ENCODE measurements around the gene LRRTM1.

LRRTM1 gene

GRCh38 chr2:80299661-80300060, 4.9 kb downstream of the LRRTM1 start:
- no peak for ATAC-seq (replicated peaks; ENCODE audit: extremely low read depth, poor library complexity, severe bottlenecking)
- no peak overlapping the region for H3K4me3 Mint-ChIP-seq

GRCh38 chr2:80298954-80299353, 5.6 kb downstream of the LRRTM1 start:
- Mint-ChIP-seq H3K4me1 (no peaks in the 10 kb centered on the region), H3K27ac (ENCODE audit: low read depth) (no peak overlapping the region), H3K36me3 (ENCODE audit: insufficient read depth) (no peaks in the 10 kb centered on the region), H3K9me3 (peaks cover 6% of the 10 kb centered on the region), H3K4me3 (no peak overlapping the region), H3K27me3 (peaks cover 5% of the 10 kb centered on the region)
- no peak for DNase-seq (ENCODE audit: low spot score in 2 of 2)
- no peak for ATAC-seq (replicated peaks; ENCODE audit: extremely low read depth, poor library complexity, severe bottlenecking)

More at GRCh38 chr2:80299661-80300060, 4.9 kb downstream of the LRRTM1 start:
- H3K9me3 Mint-ChIP-seq, result peaks cover 6% of the 10 kb centered on the region
- no peak overlapping the region for H3K27ac Mint-ChIP-seq (ENCODE audit: low read depth)
- no peaks in the 10 kb centered on the region for H3K4me1 Mint-ChIP-seq
- peaks cover 5% of the 10 kb centered on the region for H3K27me3 Mint-ChIP-seq
- no peak for DNase-seq (ENCODE audit: low spot score in 2 of 2)
- no peaks in the 10 kb centered on the region for H3K36me3 Mint-ChIP-seq (ENCODE audit: insufficient read depth)

- Mint-ChIP-seq H3K4me1 (no peaks in the 10 kb centered on the region), H3K4me3 (no peak overlapping the region), H3K27me3 (no peaks in the 10 kb centered on the region), H3K27ac (ENCODE audit: low read depth) (no peak overlapping the region), H3K9me3 (peaks cover 17% of the 10 kb centered on the region), H3K36me3 (ENCODE audit: insufficient read depth) (no peaks in the 10 kb centered on the region)
- DNase-seq (ENCODE audit: low spot score in 2 of 2) (no peak), ATAC-seq (replicated peaks; ENCODE audit: extremely low read depth, poor library complexity, severe bottlenecking) (no peak)
These were observed 11.5 kb downstream of the LRRTM1 start for GRCh38 chr2:80293039-80293438.

- ATAC-seq (replicated peaks; ENCODE audit: extremely low read depth, poor library complexity, severe bottlenecking) (no peak), DNase-seq (ENCODE audit: low spot score in 2 of 2) (no peak)
- Mint-ChIP-seq H3K27ac (ENCODE audit: low read depth) (no peak overlapping the region), H3K4me1 (no peaks in the 10 kb centered on the region), H3K4me3 (no peak overlapping the region), H3K36me3 (ENCODE audit: insufficient read depth) (no peaks in the 10 kb centered on the region), H3K9me3 (peaks cover 17% of the 10 kb centered on the region), H3K27me3 (no peaks in the 10 kb centered on the region)
These were observed 12.1 kb downstream of the LRRTM1 start for GRCh38 chr2:80292474-80292873.

GRCh38 chr2:80291656-80292055, 12.9 kb downstream of the LRRTM1 start:
- no peaks in the 10 kb centered on the region for H3K36me3 Mint-ChIP-seq (ENCODE audit: insufficient read depth)
- no peak overlapping the region for H3K4me3 Mint-ChIP-seq
- no peaks in the 10 kb centered on the region for H3K4me1 Mint-ChIP-seq
- H3K27ac Mint-ChIP-seq (ENCODE audit: low read depth), result no peak overlapping the region
- H3K9me3 Mint-ChIP-seq, result peaks cover 17% of the 10 kb centered on the region
- DNase-seq (ENCODE audit: low spot score in 2 of 2), result no peak
- no peak for ATAC-seq (replicated peaks; ENCODE audit: extremely low read depth, poor library complexity, severe bottlenecking)
- H3K27me3 Mint-ChIP-seq, result no peaks in the 10 kb centered on the region

- no peak overlapping the region for H3K27ac Mint-ChIP-seq (ENCODE audit: low read depth)
- no peak overlapping the region for H3K4me3 Mint-ChIP-seq
- no peak for ATAC-seq (replicated peaks; ENCODE audit: extremely low read depth, poor library complexity, severe bottlenecking)
- H3K4me1 Mint-ChIP-seq, result no peaks in the 10 kb centered on the region
- no peaks in the 10 kb centered on the region for H3K27me3 Mint-ChIP-seq
- DNase-seq (ENCODE audit: low spot score in 2 of 2), result no peak
- H3K36me3 Mint-ChIP-seq (ENCODE audit: insufficient read depth), result no peaks in the 10 kb centered on the region
- H3K9me3 Mint-ChIP-seq, result peaks cover 19% of the 10 kb centered on the region
These were observed 16.0 kb downstream of the LRRTM1 start for GRCh38 chr2:80288576-80288975.

DNA sequence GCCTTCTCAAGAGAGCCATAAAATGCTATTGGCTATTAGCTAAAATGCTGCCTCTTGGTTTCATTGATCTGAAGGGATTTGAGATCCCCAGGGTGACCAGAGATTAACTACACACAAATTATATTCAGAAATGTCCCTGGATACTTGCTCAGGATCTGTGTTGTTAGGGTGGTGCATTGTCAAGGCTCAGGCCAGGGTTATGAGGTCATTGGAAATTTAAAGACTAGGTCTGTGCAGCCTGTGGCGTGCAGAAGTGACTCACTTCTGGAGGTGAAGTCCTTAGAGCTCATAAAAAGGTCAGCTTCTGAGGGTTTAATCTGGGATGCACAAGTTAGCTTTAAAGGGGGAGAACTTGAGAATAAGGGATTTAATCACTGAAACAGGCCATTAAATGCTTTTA, 23.5 kb downstream of the LRRTM1 start:
- no peak overlapping the region for H3K27ac Mint-ChIP-seq (ENCODE audit: low read depth)
- no peaks in the 10 kb centered on the region for H3K36me3 Mint-ChIP-seq (ENCODE audit: insufficient read depth)
- DNase-seq (ENCODE audit: low spot score in 2 of 2) (no peak), ATAC-seq (replicated peaks; ENCODE audit: extremely low read depth, poor library complexity, severe bottlenecking) (no peak)
- H3K4me1 Mint-ChIP-seq, result no peaks in the 10 kb centered on the region
- no peaks in the 10 kb centered on the region for H3K27me3 Mint-ChIP-seq
- no peak overlapping the region for H3K4me3 Mint-ChIP-seq
- H3K9me3 Mint-ChIP-seq, result peaks cover 28% of the 10 kb centered on the region

DNA sequence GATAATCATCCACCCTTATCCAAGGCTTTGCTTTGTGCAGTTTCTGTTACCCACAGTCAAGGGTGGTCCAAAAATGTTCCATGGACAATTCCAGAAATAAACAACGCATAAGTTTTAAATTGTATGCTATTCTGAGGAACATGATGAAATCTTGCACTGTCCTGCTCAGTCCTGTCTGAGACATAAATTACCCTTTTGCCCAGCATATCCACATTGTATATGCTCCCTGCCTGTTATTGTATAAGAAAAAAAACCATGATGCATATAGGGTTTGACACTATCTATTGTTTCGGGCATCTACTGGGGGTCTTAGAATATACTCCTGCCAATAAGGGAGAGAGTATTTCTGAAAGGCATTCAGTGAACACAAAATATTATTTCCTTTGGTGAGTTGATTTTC, 24.0 kb downstream of the LRRTM1 start:
- Mint-ChIP-seq H3K4me3 (no peak overlapping the region), H3K27ac (ENCODE audit: low read depth) (no peak overlapping the region), H3K4me1 (no peaks in the 10 kb centered on the region), H3K36me3 (ENCODE audit: insufficient read depth) (no peaks in the 10 kb centered on the region), H3K27me3 (no peaks in the 10 kb centered on the region), H3K9me3 (peaks cover 28% of the 10 kb centered on the region)
- DNase-seq (ENCODE audit: low spot score in 2 of 2) (no peak), ATAC-seq (replicated peaks; ENCODE audit: extremely low read depth, poor library complexity, severe bottlenecking) (no peak)

DNA sequence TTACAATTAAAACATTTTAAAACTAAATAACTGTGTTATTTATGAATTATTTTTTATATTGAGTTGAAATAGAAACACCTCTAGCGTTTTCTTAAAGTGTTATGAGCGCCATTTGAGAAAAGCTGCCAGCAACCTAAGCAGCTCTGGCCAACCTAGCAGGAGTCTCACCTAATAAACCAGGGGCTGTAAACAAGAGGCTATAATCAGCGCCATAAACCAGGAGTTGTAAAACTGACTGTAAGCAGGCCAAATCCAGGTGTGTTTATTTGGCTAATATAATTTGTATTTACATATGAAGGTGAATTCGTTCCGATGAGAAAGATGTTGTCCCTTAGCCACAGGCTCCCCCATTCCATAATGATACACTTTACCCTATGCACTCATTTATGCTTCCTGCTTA, 34.7 kb downstream of the LRRTM1 start:
- DNase-seq (ENCODE audit: low spot score in 2 of 2), result no peak
- H3K27ac Mint-ChIP-seq (ENCODE audit: low read depth), result no peak overlapping the region
- H3K27me3 Mint-ChIP-seq, result no peaks in the 10 kb centered on the region

DNA sequence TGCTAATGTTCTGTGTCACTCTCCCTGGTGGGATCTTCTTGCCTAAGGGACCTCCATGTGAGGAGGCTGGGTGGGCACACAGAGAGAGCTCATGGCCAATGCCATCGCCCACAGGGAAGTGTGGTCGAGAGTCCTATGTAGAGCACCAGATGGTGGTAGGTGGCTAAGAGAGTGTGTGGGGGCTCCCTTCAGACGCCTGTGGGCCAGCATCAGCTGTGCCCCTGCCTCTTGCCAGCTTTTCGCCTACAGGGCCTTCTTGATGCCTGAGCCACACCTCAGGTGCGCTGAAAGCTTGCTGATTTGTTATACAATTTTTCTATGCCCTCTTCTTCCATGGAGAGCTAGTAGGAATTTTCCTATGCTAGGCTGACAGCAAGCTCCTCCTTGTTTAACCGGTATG, 38.3 kb downstream of the LRRTM1 start:
- Mint-ChIP-seq H3K27ac (ENCODE audit: low read depth) (no peak overlapping the region), H3K36me3 (ENCODE audit: insufficient read depth) (no peaks in the 10 kb centered on the region), H3K4me1 (no peaks in the 10 kb centered on the region), H3K9me3 (peaks cover 17% of the 10 kb centered on the region), H3K4me3 (no peak overlapping the region), H3K27me3 (no peaks in the 10 kb centered on the region)
- DNase-seq (ENCODE audit: low spot score in 2 of 2) (no peak), ATAC-seq (replicated peaks; ENCODE audit: extremely low read depth, poor library complexity, severe bottlenecking) (no peak)

More for the DNA sequence above, 34.7 kb downstream of the LRRTM1 start:
- H3K9me3 Mint-ChIP-seq, result peaks cover 25% of the 10 kb centered on the region
- no peaks in the 10 kb centered on the region for H3K4me1 Mint-ChIP-seq
- no peak overlapping the region for H3K4me3 Mint-ChIP-seq
- H3K36me3 Mint-ChIP-seq (ENCODE audit: insufficient read depth), result no peaks in the 10 kb centered on the region
- ATAC-seq (replicated peaks; ENCODE audit: extremely low read depth, poor library complexity, severe bottlenecking), result no peak

DNA sequence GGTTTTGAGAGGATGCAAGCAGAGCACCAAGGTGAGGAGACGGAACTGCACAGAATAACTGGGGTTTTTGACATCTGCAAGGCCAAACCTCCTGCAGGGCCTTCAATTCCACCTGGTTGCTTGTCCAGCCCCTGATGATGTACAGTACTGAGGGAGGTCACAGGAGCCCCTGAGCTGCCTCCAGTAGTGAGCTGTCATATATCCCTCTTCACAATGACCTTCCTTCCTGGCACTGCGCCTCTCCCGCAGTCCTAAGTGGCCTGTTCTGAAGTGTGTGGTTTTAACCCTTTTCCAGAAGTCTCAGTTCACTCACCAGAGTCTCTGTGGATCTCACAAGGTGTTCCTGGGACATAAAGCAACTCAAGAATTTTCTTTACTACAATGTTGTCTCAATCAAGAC, 45.3 kb downstream of the LRRTM1 start:
- Mint-ChIP-seq H3K36me3 (ENCODE audit: insufficient read depth) (no peaks in the 10 kb centered on the region), H3K4me1 (no peaks in the 10 kb centered on the region), H3K27me3 (no peaks in the 10 kb centered on the region)

DNA sequence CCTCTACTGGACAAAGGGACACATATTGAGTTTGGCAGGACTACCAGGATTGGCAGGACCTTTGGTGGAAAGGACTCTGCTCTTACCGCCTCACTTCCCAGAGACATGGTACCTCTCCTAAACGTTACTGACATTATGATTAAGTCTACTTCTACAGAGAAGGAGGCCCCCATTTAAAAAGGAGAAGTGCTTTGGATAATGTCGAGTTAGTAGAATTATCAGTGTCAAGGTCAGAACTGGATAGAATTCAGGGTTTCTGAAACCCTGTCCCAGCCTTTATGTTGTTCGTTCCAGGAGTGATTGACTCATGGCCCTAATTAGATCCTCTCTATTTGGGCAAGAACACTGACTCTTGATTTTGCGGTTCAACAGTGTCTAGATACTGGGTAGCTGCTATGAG, 45.8 kb downstream of the LRRTM1 start:
- no peak overlapping the region for H3K4me3 Mint-ChIP-seq
- no peaks in the 10 kb centered on the region for H3K4me1 Mint-ChIP-seq
- H3K36me3 Mint-ChIP-seq (ENCODE audit: insufficient read depth), result no peaks in the 10 kb centered on the region
- DNase-seq (ENCODE audit: low spot score in 2 of 2), result no peak
- H3K27me3 Mint-ChIP-seq, result no peaks in the 10 kb centered on the region
- H3K9me3 Mint-ChIP-seq, result peaks cover 4% of the 10 kb centered on the region
- no peak for ATAC-seq (replicated peaks; ENCODE audit: extremely low read depth, poor library complexity, severe bottlenecking)
- H3K27ac Mint-ChIP-seq (ENCODE audit: low read depth), result no peak overlapping the region

More for the DNA sequence above, 45.3 kb downstream of the LRRTM1 start:
- Mint-ChIP-seq H3K27ac (ENCODE audit: low read depth) (no peak overlapping the region), H3K4me3 (no peak overlapping the region), H3K9me3 (peaks cover 2% of the 10 kb centered on the region)
- ATAC-seq (replicated peaks; ENCODE audit: extremely low read depth, poor library complexity, severe bottlenecking) (no peak), DNase-seq (ENCODE audit: low spot score in 2 of 2) (no peak)

DNA sequence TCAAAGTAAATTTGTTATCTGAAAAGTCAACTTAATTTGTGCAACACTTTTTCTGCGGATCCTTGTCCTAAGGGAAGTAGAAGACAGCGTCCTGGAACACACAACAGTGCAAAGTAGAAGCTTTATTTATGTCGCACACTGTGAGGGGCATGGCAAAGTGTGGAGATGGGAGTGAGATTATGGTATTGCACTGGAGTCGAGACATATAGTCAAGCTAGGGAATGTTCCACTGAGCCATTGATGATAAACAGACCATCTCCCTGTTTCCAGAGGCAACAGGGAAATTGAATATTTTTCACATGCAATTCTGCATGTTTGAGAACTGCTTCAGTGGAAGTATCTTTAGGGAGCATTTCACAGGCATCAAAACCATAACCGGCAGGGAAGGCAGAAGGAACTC, 46.2 kb downstream of the LRRTM1 start:
- no peak overlapping the region for H3K4me3 Mint-ChIP-seq
- H3K27ac Mint-ChIP-seq (ENCODE audit: low read depth), result no peak overlapping the region
- ATAC-seq (replicated peaks; ENCODE audit: extremely low read depth, poor library complexity, severe bottlenecking), result no peak

GRCh38 chr2:80257450-80257849, 47.1 kb downstream of the LRRTM1 start:
- Mint-ChIP-seq H3K36me3 (ENCODE audit: insufficient read depth) (no peaks in the 10 kb centered on the region), H3K27ac (ENCODE audit: low read depth) (no peak overlapping the region), H3K4me1 (no peaks in the 10 kb centered on the region), H3K27me3 (no peaks in the 10 kb centered on the region), H3K9me3 (peaks cover 10% of the 10 kb centered on the region), H3K4me3 (no peak overlapping the region)
- ATAC-seq (replicated peaks; ENCODE audit: extremely low read depth, poor library complexity, severe bottlenecking) (no peak), DNase-seq (ENCODE audit: low spot score in 2 of 2) (no peak)

More for the DNA sequence above, 46.2 kb downstream of the LRRTM1 start:
- no peaks in the 10 kb centered on the region for H3K36me3 Mint-ChIP-seq (ENCODE audit: insufficient read depth)
- DNase-seq (ENCODE audit: low spot score in 2 of 2), result no peak
- H3K4me1 Mint-ChIP-seq, result no peaks in the 10 kb centered on the region
- no peaks in the 10 kb centered on the region for H3K27me3 Mint-ChIP-seq
- H3K9me3 Mint-ChIP-seq, result peaks cover 8% of the 10 kb centered on the region
